Muscle layer of colon (tissue), 2 donors: Measurements from ENCODE around the gene SMG6.

Source experiments
- H3K27ac ChIP-seq: one replicate; pipeline ENCODE4 v1.7.0; 2013; ENCODE audit warnings: low read depth, mild to moderate bottlenecking, low read length, moderate library complexity
- H3K27me3 ChIP-seq, 2 donors: one replicate each; pipeline ENCODE4 v1.7.0; 2013; ENCODE audit warnings: low read length in 2 of 2, mild to moderate bottlenecking in 2 of 2; ENCODE audit not compliant: insufficient read depth in 2 of 2, control insufficient read depth in 1 of 2
- H3K36me3 ChIP-seq: one replicate; pipeline ENCODE4 v1.7.0; 2013; ENCODE audit warnings: mild to moderate bottlenecking, low read length; ENCODE audit not compliant: insufficient read depth
- H3K4me1 ChIP-seq: one replicate; pipeline ENCODE4 v1.7.0; 2013; ENCODE audit warnings: mild to moderate bottlenecking, low read length; ENCODE audit not compliant: insufficient read depth
- H3K4me3 ChIP-seq, 2 donors: one replicate each; pipeline ENCODE4 v1.7.0; 2013; ENCODE audit warnings: low read length in 2 of 2, low read depth in 1 of 2, mild to moderate bottlenecking in 1 of 2, moderate library complexity in 1 of 2
- H3K9ac ChIP-seq: one replicate; pipeline ENCODE4 v1.7.0; 2013; ENCODE audit warnings: low read length
- H3K9me3 ChIP-seq: one replicate; pipeline ENCODE4 v1.7.0; 2013; ENCODE audit warnings: mild to moderate bottlenecking, low read length
- donor health status: abdominal sarcoma.
- donor health status: Adenocarcinoma of cecum.

SMG6 gene

GRCh38 chr17:2086306-2086705, 217.3 kb downstream of the SMG6 start:
- peaks cover 18% of the 10 kb centered on the region for H3K36me3 ChIP-seq
- H3K9ac ChIP-seq = no peak overlapping the region
- H3K9me3 ChIP-seq = no peaks in the 10 kb centered on the region
- no peaks in the 10 kb centered on the region for H3K27me3 ChIP-seq
- H3K27ac ChIP-seq = peak overlapping the region; percentile 10
- no peak overlapping the region for H3K4me3 ChIP-seq
- H3K4me1 ChIP-seq = peaks cover 76% of the 10 kb centered on the region

DNA sequence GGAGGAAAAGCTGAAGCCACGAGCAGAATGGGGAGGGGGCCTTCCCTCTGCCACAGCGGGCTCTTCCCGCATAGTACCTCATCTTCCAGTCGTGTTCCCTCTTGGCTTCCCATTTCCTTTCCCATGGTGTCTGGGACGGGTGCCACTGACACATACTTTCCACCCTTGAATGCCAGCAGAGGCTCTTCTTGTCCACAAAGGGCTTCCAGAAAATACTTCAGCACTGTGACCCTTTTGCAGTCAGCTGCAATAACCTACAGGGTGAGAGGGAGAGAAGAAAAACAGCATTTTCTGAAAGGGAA, 218.0 kb downstream of the SMG6 start:
- H3K4me3 ChIP-seq = no peak overlapping the region
- no peaks in the 10 kb centered on the region for H3K27me3 ChIP-seq
- H3K36me3 ChIP-seq = peaks cover 24% of the 10 kb centered on the region
- no peak overlapping the region for H3K27ac ChIP-seq
- H3K9ac ChIP-seq = no peak overlapping the region
- no peaks in the 10 kb centered on the region for H3K9me3 ChIP-seq
- H3K4me1 ChIP-seq = peaks cover 69% of the 10 kb centered on the region

- H3K4me3 ChIP-seq = no peak overlapping the region
- H3K27ac ChIP-seq = no peak overlapping the region
- peaks cover 24% of the 10 kb centered on the region for H3K36me3 ChIP-seq
- peaks cover 63% of the 10 kb centered on the region for H3K4me1 ChIP-seq
- H3K9me3 ChIP-seq = no peaks in the 10 kb centered on the region
- H3K9ac ChIP-seq = no peak overlapping the region
- no peaks in the 10 kb centered on the region for H3K27me3 ChIP-seq
These were observed 218.6 kb downstream of the SMG6 start for GRCh38 chr17:2084766-2085647.

DNA sequence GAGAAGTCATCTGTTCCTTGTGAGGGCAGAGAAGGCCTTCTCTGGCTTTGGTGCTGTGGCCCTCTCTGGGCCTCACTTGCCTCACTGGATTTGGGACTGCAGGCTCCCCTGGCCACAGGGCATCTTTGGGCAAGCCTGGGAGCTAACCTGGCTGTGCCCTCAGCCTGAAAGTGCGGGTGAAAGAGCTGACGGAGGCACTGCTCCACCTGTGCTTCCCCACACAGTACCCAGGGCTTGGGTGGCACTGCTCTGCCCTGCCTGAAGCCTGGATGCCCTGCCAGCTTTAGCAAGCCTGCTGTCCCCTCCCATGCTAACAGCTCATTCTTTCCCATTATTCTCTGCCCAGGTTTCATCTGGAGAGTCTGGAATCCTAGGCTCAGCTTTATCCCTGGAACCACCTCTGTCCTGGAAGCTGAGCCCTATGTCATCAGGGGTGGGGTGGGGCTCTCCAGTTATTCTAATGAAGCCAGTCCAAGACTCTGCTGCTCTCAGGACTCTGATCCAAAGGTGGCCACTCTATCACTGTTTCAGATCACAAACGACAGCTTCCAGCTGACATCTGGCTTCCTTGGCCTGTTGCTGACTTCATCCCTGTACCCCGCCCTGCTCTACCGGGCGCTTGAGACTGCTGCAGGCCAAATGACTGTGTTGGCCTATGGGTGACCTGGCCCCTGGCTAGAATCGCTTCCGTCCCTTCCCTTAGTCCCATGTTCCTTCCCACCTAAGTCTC, 219.4 kb downstream of the SMG6 start:
- Histone ChIP-seq H3K36me3 (peaks cover 24% of the 10 kb centered on the region), H3K27me3 (no peaks in the 10 kb centered on the region), H3K9me3 (no peaks in the 10 kb centered on the region), H3K4me3 (no peak overlapping the region), H3K27ac (peak overlapping the region; percentile 41), H3K9ac (no peak overlapping the region), H3K4me1 (peaks cover 61% of the 10 kb centered on the region)

- Histone ChIP-seq H3K27ac (no peak overlapping the region), H3K36me3 (peaks cover 26% of the 10 kb centered on the region), H3K4me3 (no peak overlapping the region), H3K4me1 (peaks cover 55% of the 10 kb centered on the region), H3K9me3 (no peaks in the 10 kb centered on the region), H3K27me3 (no peaks in the 10 kb centered on the region), H3K9ac (no peak overlapping the region)
These were observed 220.0 kb downstream of the SMG6 start for GRCh38 chr17:2083613-2084035.

GRCh38 chr17:2082003-2082781, 221.4 kb downstream of the SMG6 start:
- Histone ChIP-seq H3K27ac (no peak overlapping the region), H3K4me1 (peaks cover 44% of the 10 kb centered on the region), H3K36me3 (peaks cover 40% of the 10 kb centered on the region), H3K27me3 (no peaks in the 10 kb centered on the region), H3K9ac (no peak overlapping the region), H3K4me3 (no peak overlapping the region), H3K9me3 (no peaks in the 10 kb centered on the region)

DNA sequence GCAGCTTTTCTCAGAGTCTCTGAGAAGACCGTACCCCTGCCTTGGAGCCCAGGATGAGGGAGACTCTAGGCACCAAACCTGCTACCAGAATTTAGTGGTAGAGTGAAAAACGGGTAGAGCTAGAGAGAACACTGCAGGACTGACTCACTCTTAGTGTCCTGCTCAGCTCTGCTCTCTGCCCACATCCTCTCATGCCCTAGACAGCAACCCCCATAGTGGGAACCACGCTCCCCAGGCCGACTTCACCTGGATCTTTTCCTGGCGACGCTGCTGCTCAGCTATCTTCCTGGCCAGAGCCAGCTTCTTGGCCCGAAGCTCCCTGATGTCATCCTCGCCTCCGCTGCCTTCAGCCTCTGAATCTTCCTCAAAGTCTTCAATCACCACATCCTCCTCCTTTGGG, 222.0 kb downstream of the SMG6 start:
- H3K27ac ChIP-seq = no peak overlapping the region
- no peak overlapping the region for H3K9ac ChIP-seq
- no peak overlapping the region for H3K4me3 ChIP-seq
- H3K36me3 ChIP-seq = peaks cover 42% of the 10 kb centered on the region
- no peaks in the 10 kb centered on the region for H3K27me3 ChIP-seq
- peaks cover 44% of the 10 kb centered on the region for H3K4me1 ChIP-seq
- no peaks in the 10 kb centered on the region for H3K9me3 ChIP-seq

- H3K9ac ChIP-seq = no peak overlapping the region
These were observed 226.5 kb downstream of the SMG6 start for GRCh38 chr17:2077040-2077439.

DNA sequence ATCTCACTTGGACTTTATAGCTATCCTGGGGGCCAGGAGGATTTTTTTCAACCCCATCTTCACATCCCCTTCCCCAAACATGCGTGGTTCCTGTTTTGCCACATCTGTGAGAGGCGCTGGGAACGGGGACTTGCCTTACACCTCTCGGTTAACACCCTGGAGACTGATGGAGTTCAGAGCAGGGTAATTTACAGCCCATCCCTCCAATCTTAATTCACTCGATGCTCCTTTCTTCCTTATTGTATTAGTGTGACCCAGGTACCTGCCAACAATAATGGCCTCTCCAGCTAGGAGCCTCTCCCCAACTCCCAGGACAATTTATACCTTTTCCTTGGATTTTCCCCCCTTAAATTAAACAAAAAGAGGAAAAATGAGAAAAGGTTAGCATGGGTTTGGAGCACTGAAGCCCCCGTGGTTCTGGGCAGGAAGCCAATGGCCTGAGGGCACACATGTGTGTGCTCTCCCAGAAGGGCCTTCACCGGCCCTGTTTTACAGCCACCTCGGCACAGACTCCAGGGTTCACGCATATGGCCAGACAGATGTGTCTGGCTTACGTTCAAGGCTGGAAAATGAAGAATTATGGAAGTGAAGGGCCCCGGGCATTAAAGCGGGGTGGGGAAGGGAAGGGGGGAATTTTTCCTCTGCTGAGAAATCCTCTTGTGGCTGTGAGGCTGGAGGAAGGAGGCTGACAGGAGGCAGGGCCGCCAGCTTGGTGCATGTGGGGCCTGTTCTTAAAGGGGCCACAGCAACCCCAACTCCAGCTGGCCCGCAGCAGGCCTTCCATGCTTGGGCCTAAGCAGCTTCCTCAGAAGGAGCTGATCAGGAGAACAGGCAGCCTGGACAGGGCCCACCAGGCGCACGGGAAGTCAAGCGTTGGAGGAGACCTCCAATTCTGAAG, 227.2 kb downstream of the SMG6 start:
- Histone ChIP-seq H3K4me3 (no peak overlapping the region), H3K27me3 (no peaks in the 10 kb centered on the region), H3K36me3 (peaks cover 24% of the 10 kb centered on the region), H3K4me1 (peaks cover 23% of the 10 kb centered on the region), H3K9me3 (no peaks in the 10 kb centered on the region), H3K27ac (no peak overlapping the region), H3K9ac (no peak overlapping the region)

More at GRCh38 chr17:2077040-2077439, 226.5 kb downstream of the SMG6 start:
- peaks cover 23% of the 10 kb centered on the region for H3K4me1 ChIP-seq
- no peaks in the 10 kb centered on the region for H3K27me3 ChIP-seq
- no peak overlapping the region for H3K27ac ChIP-seq
- H3K36me3 ChIP-seq = peaks cover 31% of the 10 kb centered on the region
- no peaks in the 10 kb centered on the region for H3K9me3 ChIP-seq
- no peak overlapping the region for H3K4me3 ChIP-seq

GRCh38 chr17:2075336-2076086, 228.1 kb downstream of the SMG6 start:
- Histone ChIP-seq H3K4me3 (no peak overlapping the region), H3K36me3 (peaks cover 17% of the 10 kb centered on the region), H3K9me3 (no peaks in the 10 kb centered on the region), H3K27me3 (no peaks in the 10 kb centered on the region), H3K9ac (no peak overlapping the region), H3K4me1 (peaks cover 28% of the 10 kb centered on the region), H3K27ac (no peak overlapping the region)
